Body of pancreas (tissue), 4 donors: ENCODE data around the gene NCR2.

Source experiments
- POLR2A ChIP-seq, 3 donors: fragments of 450-650 bp; IDR thresholded peaks; one replicate each; pipeline ENCODE4 v1.6.1; 2016; ENCODE audit warnings: antibody characterized with exemption in 3 of 3, mild to moderate bottlenecking in 2 of 3
- TF ChIP-seq, protein P1 (sequence below), 7 experiments: fragments of 450-650 bp in 4 of 7; fragments of 200-600 bp in 3 of 7; sonication (generic) in 3 of 7; IDR thresholded peaks; one replicate each; pipeline ENCODE4 v1.5.1; 2016 to 2019; ENCODE audit warnings: antibody characterized with exemption in 7 of 7

DNA sequence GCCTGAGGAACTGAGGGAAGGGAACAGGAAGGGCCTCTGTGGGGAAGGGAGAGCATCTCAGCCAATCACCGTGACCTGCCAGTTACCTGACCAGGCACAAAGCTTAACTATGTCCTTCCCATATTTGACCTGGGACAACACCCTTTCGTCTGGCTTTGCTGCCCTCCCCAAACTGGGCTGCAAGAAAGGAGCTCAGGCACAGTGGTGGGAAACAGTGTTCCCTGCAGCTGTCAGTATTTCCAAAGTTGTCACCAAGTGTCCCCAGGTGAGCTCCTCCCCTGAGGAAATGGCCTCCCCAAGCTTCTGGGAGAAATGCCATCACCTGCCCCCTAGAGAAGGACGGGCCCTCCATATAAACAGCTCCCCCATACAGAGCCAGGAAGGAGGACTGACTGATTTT is 17.9 kb downstream of the NCR2 start:
- TF ChIP-seq, protein P1, sequence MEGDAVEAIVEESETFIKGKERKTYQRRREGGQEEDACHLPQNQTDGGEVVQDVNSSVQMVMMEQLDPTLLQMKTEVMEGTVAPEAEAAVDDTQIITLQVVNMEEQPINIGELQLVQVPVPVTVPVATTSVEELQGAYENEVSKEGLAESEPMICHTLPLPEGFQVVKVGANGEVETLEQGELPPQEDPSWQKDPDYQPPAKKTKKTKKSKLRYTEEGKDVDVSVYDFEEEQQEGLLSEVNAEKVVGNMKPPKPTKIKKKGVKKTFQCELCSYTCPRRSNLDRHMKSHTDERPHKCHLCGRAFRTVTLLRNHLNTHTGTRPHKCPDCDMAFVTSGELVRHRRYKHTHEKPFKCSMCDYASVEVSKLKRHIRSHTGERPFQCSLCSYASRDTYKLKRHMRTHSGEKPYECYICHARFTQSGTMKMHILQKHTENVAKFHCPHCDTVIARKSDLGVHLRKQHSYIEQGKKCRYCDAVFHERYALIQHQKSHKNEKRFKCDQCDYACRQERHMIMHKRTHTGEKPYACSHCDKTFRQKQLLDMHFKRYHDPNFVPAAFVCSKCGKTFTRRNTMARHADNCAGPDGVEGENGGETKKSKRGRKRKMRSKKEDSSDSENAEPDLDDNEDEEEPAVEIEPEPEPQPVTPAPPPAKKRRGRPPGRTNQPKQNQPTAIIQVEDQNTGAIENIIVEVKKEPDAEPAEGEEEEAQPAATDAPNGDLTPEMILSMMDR (IDR thresholded peaks at IDR 0.05), result no peak
- TF ChIP-seq POLR2A (IDR thresholded peaks at IDR 0.05), result no peak
